NCI-H82 treated with DMSO at 0.1 percent for 48 hours (cell line): ENCODE measurements around the gene RXRB.
"Not testable (repeated sequence)": the region's sequence is repeated elsewhere in the genome, so short reads cannot be mapped to it uniquely, and the experiment has no call there.

Source experiments
- DNase-seq: peaks from one replicate; lab custom pipeline; 2025; ENCODE audit not compliant: unreplicated experiment; lab: John Stamatoyannopoulos, UW

Gene RXRB

DNA sequence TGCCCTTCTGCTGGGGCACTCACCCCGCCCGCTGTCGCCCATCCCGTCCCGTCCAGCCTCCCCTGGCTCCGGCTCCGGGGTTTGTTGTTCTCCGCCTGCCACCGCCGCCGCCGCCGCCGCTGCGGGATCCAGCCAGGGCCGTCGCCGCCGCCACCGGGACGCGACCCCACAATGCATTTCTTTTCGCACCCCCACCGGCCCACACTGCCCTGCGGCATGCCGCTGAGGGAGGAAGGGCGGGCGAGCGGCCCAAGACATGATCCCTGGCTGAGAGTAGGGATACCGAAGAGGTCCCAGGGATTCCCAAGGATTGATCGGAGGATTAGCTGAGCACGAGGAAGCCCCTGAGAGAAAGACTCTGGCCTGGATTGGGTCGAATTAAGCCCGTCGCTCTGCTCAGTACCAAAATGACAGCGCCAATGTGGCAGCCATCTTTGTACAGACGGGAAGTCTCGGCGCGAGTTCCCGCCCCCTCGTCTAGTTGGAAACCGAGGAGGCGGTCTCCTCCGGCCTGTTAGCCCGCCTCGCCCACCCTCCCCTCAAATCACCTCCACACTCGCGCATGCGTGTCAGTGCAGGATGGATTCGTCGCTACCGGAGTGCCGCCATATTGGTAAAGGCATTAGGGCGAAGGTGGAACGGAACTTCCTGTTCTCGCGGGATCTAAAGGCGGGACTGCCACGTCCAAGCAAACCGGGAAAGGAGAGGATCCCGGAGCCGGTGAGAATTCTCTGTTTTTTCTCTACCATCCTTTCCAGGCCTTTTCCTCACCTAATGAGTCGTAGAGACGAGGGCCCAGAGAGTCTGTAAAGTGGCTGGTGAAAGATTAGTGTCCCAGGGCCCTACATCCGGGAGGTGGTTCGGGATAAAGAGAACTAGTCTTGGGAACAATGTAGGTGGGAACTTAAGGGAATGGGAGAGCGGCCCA, at the start of gene RXRB, which contains the start of gene SLC39A7:
Gene RXRB (minus strand): TSS at position 447 of the 928 bp plus-strand sequence. CDS start 189 bp downstream, at position 258.
Gene SLC39A7 (plus strand): TSS at position 649 of the 928 bp plus-strand sequence. CDS start 379 bp downstream, outside the sequence.
- peak; percentile 95 for DNase-seq

DNA sequence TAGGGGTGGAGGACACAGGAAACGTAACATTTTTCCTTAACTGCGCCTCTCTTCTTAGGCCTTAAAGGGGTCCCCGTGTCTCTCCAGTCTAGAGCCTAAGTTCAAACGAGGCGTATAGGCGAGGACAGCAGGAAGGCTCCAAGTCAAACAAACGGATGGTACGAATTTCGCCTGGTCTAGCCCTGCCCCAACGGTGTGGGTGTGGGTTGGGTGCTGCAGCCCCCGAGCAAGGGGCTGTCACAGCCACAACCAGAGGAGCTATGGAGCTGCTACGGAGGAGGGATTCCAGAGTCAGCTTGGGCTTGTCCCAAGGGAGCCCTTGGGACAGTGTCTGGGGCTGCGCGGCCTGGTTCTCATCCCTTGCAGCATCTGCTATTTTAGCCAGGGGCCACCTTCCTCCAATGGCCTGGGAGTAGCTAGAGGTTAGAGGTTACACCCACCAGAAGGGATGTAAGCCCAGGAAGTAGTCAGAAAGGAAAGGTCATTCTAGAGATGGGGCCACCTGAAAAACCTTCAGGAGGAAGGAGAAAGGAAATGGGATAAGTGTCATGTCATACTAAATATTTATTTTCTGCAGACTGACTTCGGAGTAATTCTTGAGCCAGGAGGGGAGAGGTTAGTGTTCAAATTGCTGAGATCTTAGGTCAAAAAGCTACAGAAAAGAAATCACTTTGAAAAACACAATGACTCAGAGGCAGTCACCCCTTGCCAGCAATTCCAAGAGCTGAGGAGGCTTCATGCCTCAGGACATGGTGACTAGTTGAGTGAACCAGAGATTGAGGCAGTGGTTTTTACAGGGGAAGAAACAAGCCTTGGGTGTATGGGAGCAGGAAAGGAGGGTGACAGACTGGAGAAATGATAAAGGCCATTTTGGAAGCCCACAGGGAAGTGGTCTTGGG, 49.5 kb upstream of the RXRB start:
- DNase-seq: no peak

DNA sequence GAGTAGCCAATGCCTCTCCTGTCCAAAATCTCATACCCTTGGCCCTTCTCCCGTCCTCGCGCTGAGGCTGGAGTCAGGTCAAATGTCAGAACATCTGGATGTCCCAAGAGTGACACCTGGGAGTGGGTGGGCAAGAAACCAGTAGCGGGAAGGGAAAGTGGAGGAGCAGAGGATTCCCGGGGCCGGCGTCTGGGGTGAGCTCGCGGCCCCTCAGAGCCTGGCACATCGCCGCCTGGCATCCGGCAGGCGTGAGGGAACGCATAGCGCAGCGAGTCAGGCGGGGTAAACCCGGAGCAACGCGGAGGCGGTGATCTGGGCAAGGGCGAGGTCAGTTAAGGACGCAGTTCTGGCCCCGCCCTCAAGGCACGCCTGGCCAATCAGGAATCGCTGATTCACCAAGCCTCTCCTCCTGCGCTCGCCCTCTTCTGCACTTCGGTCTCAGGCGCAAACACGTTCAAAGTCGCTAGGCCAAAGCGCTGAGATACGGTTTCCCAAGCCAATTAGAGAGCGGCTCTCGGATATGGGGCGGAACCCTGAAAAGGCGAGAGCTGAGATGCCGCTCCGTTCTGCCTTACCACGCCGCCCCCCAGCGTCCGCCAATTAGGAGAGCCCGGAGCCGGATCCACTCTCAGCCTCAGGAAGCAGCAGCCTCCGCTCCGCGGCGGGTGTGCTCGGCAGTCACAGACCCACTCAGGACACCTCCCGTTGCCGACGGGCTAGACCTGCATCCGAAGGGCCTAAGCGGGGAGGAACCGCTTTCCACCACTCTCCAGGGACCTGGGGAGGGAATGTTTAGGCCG, 48.7 kb upstream of the RXRB start:
- DNase-seq: peak; percentile 99

DNA sequence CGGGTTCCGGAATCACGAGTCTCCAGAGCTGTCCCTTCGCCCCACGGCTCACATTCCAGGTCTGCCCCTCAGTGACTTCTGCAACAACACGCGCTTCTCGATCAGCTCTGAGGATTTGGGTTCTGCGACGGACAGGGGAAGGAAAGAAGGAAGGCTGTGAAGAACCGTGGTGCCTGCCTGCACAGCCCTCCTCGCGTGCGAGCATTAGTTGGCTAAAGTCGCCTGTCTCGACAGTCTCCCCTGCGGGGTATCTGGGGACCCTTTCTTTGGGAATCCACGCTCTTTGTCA, 48.1 kb upstream of the RXRB start:
- no peak for DNase-seq

DNA sequence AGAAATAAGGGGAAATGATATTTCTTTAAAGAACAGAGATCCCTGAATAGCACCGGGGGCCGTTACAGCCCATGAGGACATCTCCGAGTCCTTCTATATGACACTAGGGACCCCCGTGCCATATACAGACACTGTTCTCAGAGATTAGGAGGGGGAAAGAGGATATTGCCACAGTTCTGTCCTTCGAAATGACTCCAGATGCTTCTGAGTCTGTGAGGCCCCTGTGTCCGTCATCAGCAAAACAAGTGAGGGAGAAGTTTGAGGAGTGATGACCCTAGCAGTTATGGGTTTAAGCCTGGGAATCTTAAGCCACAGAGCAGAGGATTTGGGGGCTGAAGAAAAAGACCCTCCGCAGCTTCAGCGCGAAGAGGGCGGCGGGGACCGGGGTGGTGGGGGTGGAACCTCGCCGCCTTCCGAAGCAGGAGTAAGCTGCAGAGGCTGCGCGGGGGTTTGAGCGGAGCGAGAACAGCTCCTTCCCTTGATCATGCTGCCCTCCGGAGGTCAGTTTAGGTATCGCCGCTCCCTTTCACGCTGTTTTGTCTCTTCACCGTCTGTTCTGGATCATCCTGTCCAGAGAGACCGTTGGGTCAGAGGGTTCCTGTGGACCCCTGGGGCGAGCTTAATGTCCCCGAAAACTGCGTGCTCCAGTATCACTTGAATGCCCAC, 47.6 kb upstream of the RXRB start:
- DNase-seq: peak; percentile 77

DNA sequence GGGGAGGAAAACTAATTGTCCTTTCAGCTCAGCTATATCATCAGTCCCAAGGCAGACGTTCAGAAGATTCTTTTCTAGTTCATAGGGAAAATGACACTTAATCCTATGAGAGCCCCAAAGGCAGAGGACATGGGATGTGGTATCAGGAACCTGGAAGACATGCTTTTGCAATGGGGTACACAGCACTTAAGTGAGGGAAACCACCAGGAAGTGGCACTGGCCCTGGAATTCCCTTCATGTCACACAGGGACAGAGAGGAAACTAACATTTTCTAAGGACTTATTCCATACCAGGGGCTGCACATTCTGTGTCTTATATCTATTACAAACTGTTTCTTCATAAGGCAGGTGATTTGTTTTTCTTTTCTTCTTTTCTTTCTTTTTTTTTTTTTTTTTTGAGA, 43.0 kb upstream of the RXRB start:
- DNase-seq: no peak

DNA sequence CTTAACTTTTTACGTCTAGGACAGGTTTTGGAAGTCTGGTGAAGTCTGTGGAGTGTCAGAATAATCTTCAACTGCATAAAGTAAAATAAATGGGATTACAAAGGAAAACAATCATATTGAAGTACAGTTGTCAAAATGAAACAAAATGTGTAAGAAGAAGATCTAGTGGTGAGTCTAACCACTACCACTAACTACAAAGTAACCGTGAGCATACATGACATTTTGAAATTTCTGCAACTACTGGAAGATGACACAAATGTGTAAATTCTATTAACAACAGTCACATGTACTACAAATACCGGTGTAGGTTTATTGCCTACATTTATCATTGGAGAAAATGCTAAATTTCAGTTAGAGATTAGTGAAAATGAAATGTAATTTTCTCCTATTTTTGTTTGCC, 41.5 kb upstream of the RXRB start:
- DNase-seq: no peak

DNA sequence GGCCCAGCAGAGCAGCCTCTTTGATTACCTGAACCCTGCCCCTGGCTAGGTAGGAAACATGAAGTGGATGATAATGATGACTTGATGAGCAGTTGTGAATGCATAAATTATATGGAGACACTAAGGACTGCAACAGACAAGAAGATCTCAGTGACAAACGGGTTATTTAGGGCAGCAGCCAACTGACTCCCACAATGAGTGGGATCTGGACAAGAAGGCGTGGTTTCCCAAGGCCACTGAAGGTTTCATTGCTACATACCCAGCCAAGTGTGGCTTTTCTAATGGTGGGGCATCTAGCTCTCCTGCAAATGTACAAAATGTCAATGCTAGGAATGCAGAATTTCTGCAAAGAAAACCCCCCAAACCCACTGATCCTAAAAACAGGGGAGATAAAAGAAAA, 37.3 kb upstream of the RXRB start:
- no peak for DNase-seq

DNA sequence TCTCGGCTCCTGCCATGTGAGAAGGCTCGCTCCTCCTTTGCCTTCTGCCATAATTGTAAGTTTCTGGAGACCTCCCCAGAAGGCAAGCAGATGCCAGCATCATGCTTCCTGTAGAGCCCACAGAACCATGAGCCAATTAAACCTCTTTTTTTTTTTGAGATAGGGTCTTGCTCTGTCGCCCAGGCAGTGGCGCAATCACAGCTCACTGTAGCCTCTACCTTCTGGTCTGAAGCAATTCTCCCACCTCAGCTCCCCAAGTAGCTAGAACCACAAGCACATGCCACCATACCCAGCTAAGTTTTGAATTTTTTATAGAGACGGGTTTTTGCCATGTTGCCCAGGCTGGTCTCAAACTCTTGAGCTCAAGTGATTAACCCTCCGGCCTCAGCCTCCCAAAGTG, 36.4 kb upstream of the RXRB start:
- DNase-seq: no peak

DNA sequence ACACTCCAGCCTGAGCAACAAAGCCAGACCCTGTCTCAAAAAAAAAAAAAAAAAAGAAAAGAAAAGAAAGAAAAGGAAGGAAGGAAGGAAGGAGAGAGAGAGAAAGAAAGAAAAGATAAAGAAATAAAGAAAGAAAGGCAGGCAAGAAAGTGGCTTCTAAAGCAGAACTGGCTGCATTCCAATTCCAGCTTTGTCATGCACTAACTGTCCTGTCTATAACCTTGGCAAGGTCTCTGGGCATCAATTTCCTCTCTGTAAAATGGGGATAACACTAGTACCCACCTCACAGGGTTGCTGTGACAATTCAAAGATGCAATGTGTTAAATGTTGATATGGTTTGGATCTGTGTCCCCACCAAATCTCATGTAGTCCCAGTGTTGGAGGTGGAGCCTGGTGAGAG, 35.9 kb upstream of the RXRB start:
- no peak for DNase-seq

DNA sequence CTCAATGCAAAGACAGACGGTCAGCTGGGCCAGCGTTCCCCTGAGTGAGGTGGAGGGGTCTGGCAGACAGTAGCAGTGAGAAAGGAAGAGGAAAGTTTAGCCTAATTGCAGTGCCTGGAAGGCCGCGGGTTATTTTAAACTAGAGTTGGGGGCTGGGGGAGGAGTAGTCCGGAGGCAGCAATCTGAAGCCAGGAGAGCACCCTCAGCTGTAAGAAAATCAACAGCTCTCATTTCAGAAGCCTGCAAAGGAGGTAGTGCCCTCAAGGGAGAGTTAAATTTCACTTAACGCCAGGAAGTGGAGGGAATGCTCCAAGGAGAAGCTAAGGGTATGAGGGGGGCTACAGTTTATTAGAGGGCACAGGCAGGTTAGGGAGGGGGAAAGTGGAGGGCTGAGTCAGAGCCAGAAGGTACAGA, 34.8 kb upstream of the RXRB start:
- DNase-seq: no peak

DNA sequence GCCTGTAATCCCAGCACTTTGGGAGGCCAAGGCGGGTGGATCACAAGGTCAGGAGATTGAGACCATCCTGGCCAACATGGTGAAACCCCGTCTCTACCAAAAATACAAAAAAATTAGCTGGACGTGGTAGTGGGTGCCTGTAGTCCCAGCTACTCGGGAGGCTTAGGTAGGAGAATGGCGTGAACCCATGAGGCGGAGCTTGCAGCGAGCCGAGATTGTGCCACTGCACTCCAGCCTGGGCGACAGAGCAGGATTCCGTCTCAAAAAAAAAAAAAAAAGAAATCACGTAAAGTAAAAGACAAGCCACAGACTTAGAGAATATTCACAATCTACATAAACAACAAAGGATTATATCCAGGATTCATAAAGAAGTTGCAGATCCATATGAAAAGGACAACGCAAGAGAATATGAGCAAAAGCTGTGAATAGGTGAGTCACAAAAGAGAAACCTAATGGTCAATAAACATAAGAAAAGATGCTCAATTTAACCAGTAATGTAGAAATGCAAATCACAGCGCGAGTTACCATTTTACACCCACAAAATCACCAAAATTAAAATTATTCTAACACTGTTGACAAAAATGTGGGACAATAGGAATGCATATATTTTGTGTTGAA, 26.1 kb upstream of the RXRB start:
- not testable (repeated sequence) for DNase-seq

DNA sequence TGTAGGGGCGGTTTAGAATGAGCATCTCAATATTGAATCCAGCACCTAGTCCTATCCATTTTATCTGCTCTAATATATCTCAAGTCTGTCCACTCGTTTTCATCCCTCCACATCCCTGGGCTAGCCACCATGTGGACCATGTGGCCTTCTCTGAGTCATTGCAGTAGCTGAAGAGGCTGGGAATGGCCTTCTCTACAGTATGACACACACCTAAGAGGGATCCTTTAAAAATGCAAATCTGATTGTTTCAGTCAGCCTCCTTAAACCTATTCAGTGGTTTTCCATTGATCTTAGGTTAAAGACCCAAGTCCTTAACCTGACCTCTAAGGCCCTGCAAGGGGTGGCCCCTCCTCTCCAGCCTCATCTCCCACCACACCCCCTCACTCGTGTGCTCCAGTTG, 17.2 kb upstream of the RXRB start:
- DNase-seq: no peak

DNA sequence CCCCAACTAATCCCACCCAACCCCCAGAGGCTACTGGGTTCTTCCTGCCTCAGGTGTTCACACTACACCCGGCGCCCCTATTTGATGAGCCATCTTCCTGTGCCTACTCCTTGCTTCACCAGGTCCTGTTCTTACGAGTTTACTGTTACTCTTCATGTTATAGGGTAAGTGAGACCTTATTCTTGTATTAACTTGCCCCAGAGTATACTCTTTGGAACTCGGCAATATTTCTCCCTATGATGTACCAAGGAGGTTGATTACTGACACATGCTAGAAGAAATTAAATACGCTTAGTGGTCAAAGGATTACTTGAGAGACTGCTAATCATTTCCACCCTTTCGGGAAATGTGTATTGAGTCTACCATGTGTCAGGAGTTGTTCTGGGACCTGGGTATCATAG, 16.8 kb upstream of the RXRB start:
- DNase-seq: no peak

DNA sequence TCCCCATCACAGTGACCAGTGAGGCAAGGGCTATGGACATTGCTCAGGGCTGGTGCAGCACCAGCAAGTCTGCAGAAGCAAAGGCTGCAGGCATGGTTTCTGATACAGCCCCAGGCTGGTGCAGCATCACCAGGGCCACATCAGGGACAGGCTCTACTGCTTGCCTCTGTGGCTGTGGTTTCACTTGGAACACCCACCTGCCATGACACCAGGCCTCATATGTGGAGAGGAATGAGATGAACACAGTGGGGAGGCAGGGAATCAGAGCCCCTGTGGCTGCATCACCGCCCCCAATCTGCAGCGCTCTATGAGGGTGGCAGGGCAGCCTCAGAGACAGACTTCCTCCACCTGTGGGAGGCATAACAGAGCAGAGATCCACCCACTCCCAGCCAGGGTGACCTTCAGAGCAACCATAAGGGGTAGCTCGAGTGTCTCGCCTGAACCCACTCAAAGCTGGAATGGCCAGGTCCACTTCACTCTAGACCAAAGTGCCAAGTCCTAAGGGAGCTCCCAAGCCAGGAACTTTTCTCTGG, 15.7 kb upstream of the RXRB start:
- DNase-seq: no peak

DNA sequence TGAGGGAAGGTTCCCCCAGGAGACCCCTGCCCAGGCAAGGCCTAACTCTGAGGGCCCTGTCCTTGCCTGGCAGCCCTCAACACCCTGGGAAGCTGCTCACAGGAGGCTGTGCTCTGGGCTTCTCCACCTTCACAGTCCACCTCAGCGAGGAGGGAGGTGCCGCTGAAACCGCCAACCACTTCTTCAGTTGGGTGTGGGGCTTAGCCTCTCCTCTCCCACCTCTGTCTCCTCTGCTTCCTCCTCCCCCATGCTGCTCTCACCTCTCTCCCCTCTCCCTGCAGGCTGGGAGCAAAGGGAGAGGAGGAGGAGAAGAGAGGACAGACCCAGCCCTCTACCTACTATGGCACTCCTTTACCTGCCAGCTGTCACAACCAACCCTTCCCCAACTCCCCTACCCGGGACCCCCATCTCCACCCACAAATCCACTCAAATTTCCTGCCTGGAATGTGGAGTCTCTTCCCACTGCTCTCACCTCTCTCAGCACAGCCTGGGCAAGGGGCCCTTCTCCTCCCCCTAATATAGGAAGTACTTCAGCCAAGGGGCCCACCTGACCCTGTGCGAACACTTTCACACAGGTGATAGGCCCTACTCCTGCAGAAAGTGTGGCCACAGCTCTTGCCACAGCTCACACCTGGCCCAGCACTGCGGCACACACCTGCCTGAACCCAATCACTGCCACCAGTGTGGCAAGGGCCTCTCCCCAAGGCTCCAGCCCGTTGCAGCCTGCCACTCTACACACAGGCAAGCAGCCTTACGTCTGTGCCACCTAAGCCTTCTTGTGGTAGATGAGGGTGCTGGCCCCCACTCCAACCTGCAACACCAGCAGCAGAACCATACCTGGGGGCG, 15.0 kb upstream of the RXRB start:
- no peak for DNase-seq

DNA sequence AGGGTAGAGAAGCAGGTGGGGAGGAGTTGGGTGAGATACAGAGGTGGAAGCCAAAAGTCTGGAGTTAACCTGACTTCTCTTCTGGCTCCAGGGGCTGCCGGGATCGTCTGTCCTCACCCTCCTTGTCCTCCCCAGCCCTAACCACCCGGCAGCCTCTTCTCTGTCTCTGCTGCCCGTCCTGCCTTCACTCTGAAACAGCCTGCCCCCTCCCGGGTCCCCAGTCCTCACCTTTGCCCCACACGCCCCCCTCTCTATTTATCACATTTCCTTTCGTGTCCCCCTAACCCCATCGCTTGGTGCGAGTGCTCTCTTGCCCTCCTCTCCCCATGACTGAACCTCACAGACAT, 13.5 kb upstream of the RXRB start:
- DNase-seq: no peak

DNA sequence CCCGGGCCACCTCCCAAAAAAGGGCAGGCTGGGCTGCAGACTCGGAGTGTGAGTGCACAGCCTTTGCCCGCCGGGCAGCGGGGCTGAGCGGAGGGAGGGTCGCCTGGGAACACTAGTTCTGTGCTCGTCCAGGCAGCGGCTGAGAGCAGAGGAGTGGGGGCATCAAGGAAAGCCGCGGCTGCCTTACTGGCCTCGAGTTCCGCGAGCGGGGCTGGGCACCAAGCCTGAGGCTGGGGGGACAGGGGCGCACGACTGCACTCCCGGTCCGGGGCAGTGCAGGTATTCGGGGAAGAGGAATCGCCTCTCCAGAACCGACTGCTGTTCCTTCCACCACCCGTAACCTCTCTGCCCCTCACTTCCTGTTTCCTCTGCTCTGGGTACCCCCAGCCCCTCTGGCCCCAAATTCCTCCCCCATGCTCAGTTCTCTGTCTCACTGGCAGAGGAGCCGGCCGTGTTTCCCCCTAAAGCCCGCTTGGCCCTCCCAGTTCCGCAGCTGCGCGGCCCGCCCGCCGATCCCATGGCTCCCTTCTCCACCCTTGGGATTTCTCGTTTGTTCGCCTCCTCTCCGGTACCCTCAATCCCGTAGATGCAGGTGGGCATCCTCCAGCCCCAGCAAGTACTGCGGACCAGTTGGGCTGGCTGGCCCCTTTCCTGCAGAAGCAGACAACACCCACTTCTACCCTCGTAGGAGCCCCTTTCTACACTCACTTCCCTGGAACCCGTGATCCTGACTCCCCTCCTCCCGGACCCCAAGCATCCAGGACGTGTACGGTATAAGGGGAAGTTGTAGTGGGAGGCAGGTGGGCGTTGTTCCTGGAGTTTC, 12.9 kb upstream of the RXRB start:
- no peak for DNase-seq
